Retinal pigment epithelial cell (primary cell): ENCODE data around the gene MTHFD1L.

Experiments used
- DNase-seq: peaks from one replicate; pipeline ENCODE4 v3.0.0-alpha.2; 2010; ENCODE audit warnings: low read depth
- H3K4me3 ChIP-seq: 2 replicates; pipeline ENCODE4 v1.5.1; 2011; ENCODE audit warnings: mild to moderate bottlenecking, low read length, control low read depth, moderate library complexity
- CTCF ChIP-seq: conservative IDR thresholded peaks from 2 replicates; pipeline ENCODE4 v1.5.1; 2011; ENCODE audit warnings: low read depth, low read length, control low read depth, inconsistent platforms

The MTHFD1L gene

GRCh38 chr6:150987855-150988464 lies 122.5 kb downstream of the MTHFD1L start:
- no peak for TF ChIP-seq CTCF
- no peak overlapping the region for H3K4me3 ChIP-seq

GRCh38 chr6:150991487-150991886 lies 126.0 kb downstream of the MTHFD1L start:
- DNase-seq = no peak
- no peak for TF ChIP-seq CTCF
- no peak overlapping the region for H3K4me3 ChIP-seq

More at GRCh38 chr6:150987855-150988464, 122.5 kb downstream of the MTHFD1L start:
- DNase-seq = no peak

GRCh38 chr6:150992262-150992661 lies 126.8 kb downstream of the MTHFD1L start:
- DNase-seq = no peak
- no peak for TF ChIP-seq CTCF
- H3K4me3 ChIP-seq = no peak overlapping the region

- TF ChIP-seq CTCF = no peak
- DNase-seq = no peak
- no peak overlapping the region for H3K4me3 ChIP-seq
Observed at GRCh38 chr6:150992703-150993102, 127.2 kb downstream of the MTHFD1L start.

- TF ChIP-seq CTCF = no peak
- DNase-seq = no peak
Observed at GRCh38 chr6:150993253-150993652, 127.8 kb downstream of the MTHFD1L start.

GRCh38 chr6:150994026-150994425 lies 128.5 kb downstream of the MTHFD1L start:
- DNase-seq = no peak
- H3K4me3 ChIP-seq = no peak overlapping the region
- no peak for TF ChIP-seq CTCF

More at GRCh38 chr6:150993253-150993652, 127.8 kb downstream of the MTHFD1L start:
- H3K4me3 ChIP-seq = no peak overlapping the region

- no peak for DNase-seq
- TF ChIP-seq CTCF = no peak
- no peak overlapping the region for H3K4me3 ChIP-seq
Observed at GRCh38 chr6:150996968-150997367, 131.5 kb downstream of the MTHFD1L start.
